ENCODE results near the gene EML3.
"Not testable (repeated sequence)": the region's sequence is repeated elsewhere in the genome, so short reads cannot be mapped to it uniquely, and the experiment has no call there.

Gene EML3

GRCh38 chr11:62569611-62570010 lies 43.0 kb downstream of the EML3 start:
- DNase-seq = no peak

GRCh38 chr11:62567018-62567633 lies 45.4 kb downstream of the EML3 start:
- no peak for DNase-seq

- DNase-seq = no peak
These were observed 46.3 kb downstream of the EML3 start for GRCh38 chr11:62566247-62566646.

- no peak for DNase-seq
These were observed 47.3 kb downstream of the EML3 start for GRCh38 chr11:62565100-62565802.

- not testable (repeated sequence) for DNase-seq
These were observed 50.8 kb downstream of the EML3 start for GRCh38 chr11:62561677-62562230.

- peak in 1 of 3 experiments; percentile 55 for DNase-seq
These were observed 51.9 kb downstream of the EML3 start for GRCh38 chr11:62560566-62561103.

- not testable (repeated sequence) for DNase-seq
These were observed 52.9 kb downstream of the EML3 start for GRCh38 chr11:62559626-62560025.

GRCh38 chr11:62559204-62559603 lies 53.4 kb downstream of the EML3 start:
- DNase-seq = no peak

GRCh38 chr11:62558669-62559068 lies 53.9 kb downstream of the EML3 start:
- no peak for DNase-seq

- DNase-seq = no peak
These were observed 55.5 kb downstream of the EML3 start for GRCh38 chr11:62556875-62557631.

- DNase-seq = peak in 1 of 3 experiments; percentile 28
These were observed 56.3 kb downstream of the EML3 start for GRCh38 chr11:62556108-62556874.

GRCh38 chr11:62555464-62556107 lies 57.0 kb downstream of the EML3 start:
- no peak for DNase-seq

GRCh38 chr11:62554387-62555167 lies 58.0 kb downstream of the EML3 start:
- no peak for DNase-seq

GRCh38 chr11:62553839-62554361 lies 58.7 kb downstream of the EML3 start:
- DNase-seq = no peak

GRCh38 chr11:62553080-62553838 lies 59.3 kb downstream of the EML3 start:
- DNase-seq = peak in 1 of 3 experiments; percentile 10

GRCh38 chr11:62552485-62553079 lies 60.0 kb downstream of the EML3 start:
- DNase-seq = no peak
